OCI-LY3 (cell line): ENCODE measurements around the gene CHST8.

Source experiments
- H2AFZ ChIP-seq: fragments of 200-600, 300-600 bp; shearing (Covaris generic); 2 replicates; pipeline ENCODE4 v1.6.0; 2014; ENCODE audit warnings: antibody characterized with exemption, low read depth, low read length
- H3K27ac ChIP-seq: fragments of 200-600, 300-600 bp; sonication (generic); 2 replicates; pipeline ENCODE4 v1.5.1; 2014; ENCODE audit warnings: mild to moderate bottlenecking, low read length, moderate library complexity, mixed read lengths
- H3K27me3 ChIP-seq: fragments of 200-600, 300-600 bp; sonication (generic); 2 replicates; pipeline ENCODE4 v1.6.1; 2014; ENCODE audit warnings: low read depth, low read length, mixed read lengths
- H3K36me3 ChIP-seq: fragments of 200-600, 300-600 bp; sonication (generic); replicated peaks from 2 replicates; pipeline ENCODE3; 2014; ENCODE audit warnings: low read depth, low read length, mixed read lengths
- H3K4me1 ChIP-seq: fragments of 300-600, 200-600 bp; sonication (generic); 2 replicates; pipeline ENCODE4 v1.6.1; 2014; ENCODE audit warnings: low read length, mixed read lengths
- H3K4me2 ChIP-seq: fragments of 200-600, 300-600 bp; sonication (generic); 2 replicates; pipeline ENCODE4 v1.6.1; 2014; ENCODE audit warnings: low read length, mixed read lengths
- H3K4me3 ChIP-seq: fragments of 300-600, 200-600 bp; sonication (generic); 2 replicates; pipeline ENCODE4 v1.5.1; 2014; ENCODE audit warnings: antibody characterized with exemption, mild to moderate bottlenecking, low read length, moderate library complexity
- H3K79me2 ChIP-seq: fragments of 300-600, 200-600 bp; shearing (Covaris generic); 2 replicates; pipeline ENCODE4 v1.6.1; 2014; ENCODE audit warnings: mild to moderate bottlenecking, low read length, mixed read lengths
- H3K9ac ChIP-seq: fragments of 300-600, 200-600 bp; shearing (Covaris generic); 2 replicates; pipeline ENCODE4 v1.6.0; 2014; ENCODE audit warnings: mild to moderate bottlenecking, low read length, moderate library complexity
- H3K9me3 ChIP-seq: fragments of 200-600, 300-600 bp; shearing (Covaris generic); 2 replicates; pipeline ENCODE4 v1.6.1; 2014; ENCODE audit warnings: low read length, mixed read lengths; ENCODE audit not compliant: insufficient read depth
- H4K20me1 ChIP-seq: fragments of 200-600, 300-600 bp; sonication (generic); 2 replicates; pipeline ENCODE4 v1.6.1; 2016; ENCODE audit warnings: low read length, mixed read lengths; ENCODE audit not compliant: insufficient read depth
- CTCF ChIP-seq: fragments of 200-600, 300-600 bp; sonication (generic); IDR thresholded peaks from 2 replicates; pipeline ENCODE4 v1.5.1; 2014; ENCODE audit warnings: antibody characterized with exemption, low read length, low read depth
- EZH2phosphoT487 ChIP-seq: fragments of 200-600 bp; shearing (Covaris generic); IDR thresholded peaks from 2 replicates; pipeline ENCODE4 v1.6.1; 2018; ENCODE audit warnings: antibody characterized with exemption, mixed run types, low read depth

The CHST8 gene

GRCh38 chr19:33676999-33677665 is 55.4 kb downstream of the CHST8 start:
- Histone ChIP-seq H3K4me1 (no peaks in the 10 kb centered on the region), H3K9ac (no peak overlapping the region), H3K4me3 (no peak overlapping the region), H4K20me1 (peaks cover 3% of the 10 kb centered on the region; the same call in 1 of the 2 replicates), H3K79me2 (no peaks in the 10 kb centered on the region), H3K27me3 (0 out of 2 replicates have a peak, but pooled peaks cover 6% of the 10 kb centered on the region), H2AFZ (no peak overlapping the region), H3K27ac (no peak overlapping the region), H3K4me2 (no peak overlapping the region), H3K9me3 (no peaks in the 10 kb centered on the region), H3K36me3 (no peaks in the 10 kb centered on the region)
- TF ChIP-seq EZH2phosphoT487 (no peak), CTCF (no peak)

- Histone ChIP-seq H3K27ac (no peak overlapping the region), H3K9ac (no peak overlapping the region), H3K4me1 (no peaks in the 10 kb centered on the region), H3K9me3 (no peaks in the 10 kb centered on the region), H3K79me2 (no peaks in the 10 kb centered on the region), H2AFZ (no peak overlapping the region), H3K27me3 (0 out of 2 replicates have a peak, but pooled peaks cover 6% of the 10 kb centered on the region), H3K4me2 (no peak overlapping the region), H4K20me1 (peaks cover 3% of the 10 kb centered on the region; the same call in 1 of the 2 replicates), H3K36me3 (no peaks in the 10 kb centered on the region), H3K4me3 (no peak overlapping the region)
- TF ChIP-seq EZH2phosphoT487 = no peak
- no peak for TF ChIP-seq CTCF
Observed at GRCh38 chr19:33677745-33678426, 56.1 kb downstream of the CHST8 start.

GRCh38 chr19:33678796-33679585 is 57.2 kb downstream of the CHST8 start:
- no peak overlapping the region for H3K4me3 ChIP-seq
- H3K79me2 ChIP-seq = no peaks in the 10 kb centered on the region
- H3K36me3 ChIP-seq = no peaks in the 10 kb centered on the region
- no peak overlapping the region for H3K4me2 ChIP-seq
- TF ChIP-seq CTCF = no peak
- TF ChIP-seq EZH2phosphoT487 = no peak
- H3K4me1 ChIP-seq = no peaks in the 10 kb centered on the region
- no peak overlapping the region for H2AFZ ChIP-seq
- H3K27ac ChIP-seq = no peak overlapping the region
- H3K9ac ChIP-seq = no peak overlapping the region
- H3K27me3 ChIP-seq = 0 out of 2 replicates have a peak, but pooled peaks cover 6% of the 10 kb centered on the region
- peaks cover 3% of the 10 kb centered on the region; the same call in 1 of the 2 replicates for H4K20me1 ChIP-seq
- H3K9me3 ChIP-seq = no peaks in the 10 kb centered on the region

- H3K9ac ChIP-seq = no peak overlapping the region
- H3K27me3 ChIP-seq = 0 out of 2 replicates have a peak, but pooled peaks cover 6% of the 10 kb centered on the region
- H3K4me3 ChIP-seq = no peak overlapping the region
- TF ChIP-seq EZH2phosphoT487 = no peak
- TF ChIP-seq CTCF = no peak
- H3K9me3 ChIP-seq = no peaks in the 10 kb centered on the region
- H4K20me1 ChIP-seq = peaks cover 3% of the 10 kb centered on the region; the same call in 1 of the 2 replicates
- H3K36me3 ChIP-seq = no peaks in the 10 kb centered on the region
- H3K79me2 ChIP-seq = no peaks in the 10 kb centered on the region
- H3K4me2 ChIP-seq = no peak overlapping the region
- H3K4me1 ChIP-seq = no peaks in the 10 kb centered on the region
- no peak overlapping the region for H2AFZ ChIP-seq
- no peak overlapping the region for H3K27ac ChIP-seq
Observed at GRCh38 chr19:33679696-33680095, 57.9 kb downstream of the CHST8 start.
